Esophagus squamous epithelium (tissue), 4 donors: Measurements from ENCODE around the gene PCAT7.

Experiments used
- CTCF ChIP-seq, 6 experiments: fragments of 450-650 bp in 4 of 6; fragments of 200-600 bp in 2 of 6; sonication (generic) in 2 of 6; IDR thresholded peaks; one replicate each; pipeline ENCODE4 v1.5.1; 2016 to 2019; ENCODE audit warnings: antibody characterized with exemption in 6 of 6, mild to moderate bottlenecking in 4 of 6, moderate library complexity in 4 of 6
- POLR2A ChIP-seq, 4 donors: fragments of 450-650 bp; IDR thresholded peaks; one replicate each; pipeline ENCODE4 v1.6.1; 2017; ENCODE audit warnings: antibody characterized with exemption in 4 of 4, mild to moderate bottlenecking in 4 of 4, moderate library complexity in 3 of 4

DNA sequence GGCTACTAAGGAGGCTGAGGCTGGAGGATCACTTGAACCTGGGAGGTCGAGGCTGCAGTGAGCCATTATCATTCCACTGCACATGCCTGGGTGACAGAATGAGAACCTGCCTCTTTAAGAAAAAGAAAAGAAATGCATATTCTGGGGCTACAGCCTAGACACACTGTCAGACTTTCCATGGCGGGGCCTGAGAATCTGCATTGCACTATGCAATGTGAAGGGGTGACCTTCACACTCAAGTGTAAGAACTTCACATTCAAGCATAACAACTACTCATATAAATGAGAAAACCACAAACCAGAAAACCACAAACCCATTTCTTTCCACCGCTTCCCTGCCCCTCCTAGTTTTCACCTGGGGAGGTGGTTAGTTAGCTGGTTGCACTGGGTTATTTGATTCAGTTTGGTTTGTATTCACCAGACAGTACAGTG is 56.8 kb downstream of the PCAT7 start:
- TF ChIP-seq CTCF (IDR thresholded peaks at IDR 0.05) (no peak), POLR2A (IDR thresholded peaks at IDR 0.05) (no peak)
